HG02852 (cell line): ENCODE measurements around the gene CIP2A.

ENCODE experiments used
- ATAC-seq: cut with Tn5 transposase; IDR thresholded peaks from one replicate; pipeline ENCODE4 v1.9.1; 2021; ENCODE audit warnings: mild to moderate bottlenecking, moderate library complexity; ENCODE audit not compliant: unreplicated experiment

The CIP2A gene

DNA sequence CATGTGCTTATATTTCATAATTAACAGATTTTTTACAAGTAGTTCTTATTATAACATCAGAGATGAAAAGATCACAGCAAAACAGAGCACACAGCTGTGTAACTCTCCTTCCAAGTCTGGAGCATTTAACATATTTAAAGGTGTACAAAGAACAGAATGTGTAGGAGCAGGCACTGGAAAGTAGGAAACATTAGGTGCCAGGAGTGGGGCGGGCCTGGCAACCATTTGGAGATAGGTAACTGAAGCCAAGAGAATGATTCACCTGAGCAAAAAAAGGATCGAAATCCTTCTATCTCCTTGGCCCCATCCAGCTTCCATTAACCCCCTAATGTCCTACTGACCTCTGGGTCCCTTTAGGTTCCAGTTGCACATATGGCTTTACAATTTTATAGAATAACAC lies 76.6 kb downstream of the CIP2A start:
- ATAC-seq, result no peak

- ATAC-seq, result no peak
Measured at GRCh38 chr3:108511490-108511889, 77.7 kb downstream of the CIP2A start.

DNA sequence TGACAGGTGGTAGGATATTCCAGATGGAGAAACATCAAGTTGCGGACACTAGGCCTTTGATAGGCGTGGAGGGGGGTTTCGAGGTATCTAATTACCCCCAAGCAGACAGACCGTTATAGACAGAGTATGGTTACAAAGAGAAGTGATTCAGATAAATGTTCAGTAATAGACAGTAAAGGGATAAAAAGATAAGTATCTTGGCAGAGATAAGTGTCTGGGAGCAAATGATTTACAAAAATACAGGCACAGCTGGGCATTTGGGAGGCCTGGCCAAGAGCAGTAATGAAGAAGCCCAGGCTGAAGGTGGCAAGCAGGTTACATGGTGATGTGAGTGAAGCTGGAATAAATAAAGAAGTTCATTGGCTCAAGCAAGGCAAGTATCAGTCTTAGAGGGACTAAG lies 78.2 kb downstream of the CIP2A start:
- no peak for ATAC-seq

DNA sequence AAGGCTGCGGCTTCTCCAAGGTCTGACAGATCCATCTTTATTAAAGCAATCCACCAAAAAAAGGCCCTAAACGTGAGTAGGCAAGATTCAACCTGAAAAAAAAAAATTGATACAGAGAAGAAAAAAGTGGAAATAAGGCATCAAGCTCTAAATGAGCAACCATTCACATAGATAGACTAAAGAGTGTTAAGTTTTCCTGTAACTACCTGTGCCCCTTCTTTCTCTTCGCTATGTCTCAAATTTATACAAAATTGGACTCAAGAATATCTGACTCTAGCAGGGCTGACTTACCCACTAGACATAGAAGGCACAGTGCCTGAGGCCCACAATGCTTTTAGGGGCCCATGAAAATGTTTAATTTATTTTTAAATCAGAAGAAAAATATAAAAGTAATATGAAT lies 78.7 kb downstream of the CIP2A start, which contains the start of gene MYH15:
TSS of gene MYH15 (minus strand) at position 101 of the 400 bp plus-strand sequence. CDS start at position 35, 66 bp downstream.
- ATAC-seq, result no peak

DNA sequence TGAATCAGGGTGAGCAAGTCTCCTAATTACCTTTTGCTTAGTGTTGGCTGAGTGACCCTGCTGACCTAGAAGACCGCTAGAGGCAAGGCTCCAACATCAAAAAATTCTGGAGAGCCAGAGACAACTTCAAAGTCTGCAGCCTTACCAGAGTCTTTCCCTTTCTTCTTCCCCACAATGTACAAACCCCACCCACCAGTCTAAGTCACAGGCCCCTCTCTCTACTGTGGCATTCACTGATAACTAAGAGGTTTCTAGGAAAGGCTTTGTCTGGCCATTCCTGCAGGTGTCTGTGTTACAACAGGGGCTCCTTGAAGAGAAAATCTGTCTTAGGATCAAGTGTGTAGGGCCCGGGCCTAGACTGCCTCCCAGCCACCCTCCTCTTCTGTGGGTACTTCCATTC lies 79.4 kb downstream of the CIP2A start:
- no peak for ATAC-seq

GRCh38 chr3:108509263-108509662 lies 80.0 kb downstream of the CIP2A start:
- no peak for ATAC-seq

- no peak for ATAC-seq
Measured at GRCh38 chr3:108507902-108508301, 81.3 kb downstream of the CIP2A start.

DNA sequence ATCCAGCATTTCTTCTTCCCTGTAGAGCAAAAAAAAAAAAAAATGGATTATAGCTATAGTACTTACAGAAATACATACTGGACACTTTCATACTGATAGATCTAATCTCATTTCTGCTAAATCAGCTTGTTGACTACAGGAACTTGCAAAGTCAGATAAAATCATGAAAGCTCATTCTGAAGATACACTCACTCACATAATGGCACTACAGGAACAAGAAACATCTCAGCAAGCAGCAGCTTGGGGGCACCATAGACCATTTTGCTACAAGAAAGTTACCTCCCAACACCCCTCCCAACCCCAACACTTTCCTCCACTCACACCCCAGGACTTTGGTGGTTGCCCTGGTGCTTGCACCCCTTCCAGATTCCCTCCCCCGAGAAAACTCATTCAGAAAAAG lies 83.4 kb downstream of the CIP2A start:
- ATAC-seq, result no peak

DNA sequence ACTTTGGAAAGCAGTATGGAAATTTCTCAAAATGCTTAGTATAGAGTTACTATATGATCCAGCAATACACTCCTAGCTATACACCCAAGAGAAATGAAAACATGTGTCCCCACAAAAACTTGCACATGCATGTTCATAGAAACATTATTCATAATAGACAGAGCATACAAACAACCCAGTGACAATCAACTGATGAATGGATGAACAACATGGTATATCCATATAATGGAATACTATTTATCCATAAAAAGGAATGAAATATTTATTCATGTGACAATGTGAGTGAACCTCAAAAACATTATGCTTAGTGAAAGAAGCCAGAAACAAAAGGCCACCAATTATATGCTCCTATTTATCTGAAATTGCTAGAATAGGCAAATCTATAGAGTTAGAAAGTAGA lies 85.5 kb downstream of the CIP2A start:
- ATAC-seq, result no peak

- ATAC-seq, result no peak
Measured at GRCh38 chr3:108501535-108501934, 87.7 kb downstream of the CIP2A start.

DNA sequence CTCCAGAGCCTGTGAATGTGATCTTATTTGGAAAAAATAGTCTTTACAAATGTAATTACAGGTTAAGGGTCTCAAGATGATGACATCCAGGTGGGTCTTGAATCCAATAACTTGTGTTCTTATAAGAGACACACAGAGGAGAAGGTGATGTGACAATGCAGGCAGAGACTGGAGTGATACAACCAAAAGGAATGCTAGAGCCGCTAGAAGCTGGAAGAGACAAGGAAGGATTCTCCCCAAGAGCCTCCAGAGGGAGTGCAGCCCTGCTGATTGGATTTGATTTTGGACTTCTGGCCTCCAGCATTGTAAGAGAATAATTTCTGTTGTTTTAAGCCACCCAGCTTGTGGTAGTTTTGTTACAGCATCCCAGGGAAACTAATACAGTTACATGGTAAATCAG lies 88.5 kb downstream of the CIP2A start:
- ATAC-seq, result no peak
